H1 (cell line): ENCODE measurements around the gene CASZ1. TPM values are rescaled to one million over a fixed set of nuclear protein-coding genes. Genes with fewer than 3 reads are reported as not detected.

Source experiments
- CTCF ChIA-PET: fragments of 300-600 bp; sonication (Branson Sonifier 250); formaldehyde crosslinking; loops from one replicate; lab custom pipeline; 2021; ENCODE audit not compliant: partially characterized antibody; lab: Charles Lee
- POLR2A ChIA-PET: fragments of 300-600 bp; sonication (Branson Sonifier 250); formaldehyde crosslinking; loops from one replicate; lab custom pipeline; 2021; ENCODE audit warnings: inconsistent platforms; ENCODE audit not compliant: partially characterized antibody; lab: Charles Lee
- DNase-seq, 2 experiments: peaks; one replicate each; pipeline versions ENCODE4 v3.0.0 to v3.0.0-alpha.2; 2010 to 2022; ENCODE audit warnings: low spot score in 2 of 2, low read depth in 1 of 2, mixed read lengths in 1 of 2
- FAIRE-seq: peaks from 2 replicates; lab custom pipeline; 2011; peaks lifted over from hg19 to GRCh38; lab: Jason Lieb, UNC
- H2AFZ ChIP-seq: 2 replicates; pipeline ENCODE4 v1.8.1; 2012; ENCODE audit warnings: low read length, inconsistent platforms
- H2AK5ac ChIP-seq: 2 replicates; pipeline ENCODE4 v1.6.1; 2013; ENCODE audit warnings: low read depth, low read length
- H2BK120ac ChIP-seq: replicated peaks from 2 replicates; pipeline ENCODE3; 2013; ENCODE audit warnings: low read depth, low read length, inconsistent platforms
- H2BK12ac ChIP-seq: 2 replicates; pipeline ENCODE4 v1.6.1; 2013; ENCODE audit warnings: low read depth, low read length
- H2BK15ac ChIP-seq: 2 replicates; pipeline ENCODE4 v1.6.1; 2013; ENCODE audit warnings: low read length
- H2BK20ac ChIP-seq: 2 replicates; pipeline ENCODE4 v1.6.1; 2013; ENCODE audit warnings: low read length
- H2BK5ac ChIP-seq: 2 replicates; pipeline ENCODE4 v1.6.1; 2013; ENCODE audit warnings: low read depth, low read length
- H3K14ac ChIP-seq: 2 replicates; pipeline ENCODE4 v1.6.1; 2013; ENCODE audit warnings: inconsistent platforms; ENCODE audit not compliant: insufficient read length
- H3K18ac ChIP-seq: 2 replicates; pipeline ENCODE4 v1.6.1; 2013; ENCODE audit warnings: low read length; ENCODE audit errors: extremely low read depth
- H3K23ac ChIP-seq: 2 replicates; pipeline ENCODE4 v1.6.1; 2013; ENCODE audit warnings: inconsistent platforms; ENCODE audit not compliant: insufficient read length
- H3K23me2 ChIP-seq: 2 replicates; pipeline ENCODE4 v1.6.1; 2013; ENCODE audit warnings: low read depth, low read length
- H3K27ac ChIP-seq: 2 replicates; pipeline ENCODE4 v1.6.1; 2011; ENCODE audit warnings: low read depth, low read length, inconsistent platforms
- H3K27me3 ChIP-seq, 4 experiments: replicated peaks in 1 of 4; 1 replicate in 1 of 4; 2 replicates in 3 of 4; pipeline versions ENCODE4 v1.6.1 to v1.8.1; 2011 to 2013; ENCODE audit warnings: low read length in 3 of 4, mild to moderate bottlenecking in 3 of 4, inconsistent platforms in 2 of 4, mixed read lengths in 2 of 4, moderate library complexity in 1 of 4; ENCODE audit not compliant: control insufficient read depth in 3 of 4, insufficient read depth in 3 of 4; ENCODE audit errors: extremely low read depth in 1 of 4
- H3K36me3 ChIP-seq, 4 experiments: 2 replicates each; pipeline versions ENCODE4 v1.6.1 to v1.8.1; 2011 to 2013; ENCODE audit warnings: mild to moderate bottlenecking in 4 of 4, low read length in 3 of 4, moderate library complexity in 2 of 4, control low read depth in 1 of 4, inconsistent platforms in 1 of 4; ENCODE audit not compliant: insufficient read depth in 4 of 4, control insufficient read depth in 2 of 4
- H3K4ac ChIP-seq: replicated peaks from 2 replicates; pipeline ENCODE3; 2013; ENCODE audit warnings: low read length, low read depth, mixed read lengths, inconsistent platforms; ENCODE audit not compliant: insufficient read length
- H3K4me1 ChIP-seq, 4 experiments: replicated peaks in 1 of 4; 1 replicate in 1 of 4; 2 replicates in 3 of 4; pipeline versions ENCODE4 v1.6.1 to v1.8.1; 2011 to 2013; ENCODE audit warnings: low read length in 3 of 4, inconsistent platforms in 2 of 4, mixed read lengths in 1 of 4; ENCODE audit not compliant: insufficient read depth in 4 of 4, control insufficient read depth in 3 of 4
- H3K4me2 ChIP-seq, 2 experiments: 2 replicates each; pipeline versions ENCODE4 v1.6.1 to v1.8.1; 2011 to 2013; ENCODE audit warnings: low read depth in 2 of 2, low read length in 2 of 2, control low read depth in 1 of 2, inconsistent platforms in 1 of 2, mild to moderate bottlenecking in 1 of 2; ENCODE audit not compliant: insufficient read depth in 1 of 2
- H3K4me3 ChIP-seq, 4 experiments: fragments of 200-600, 300-600 bp in 1 of 4; sonication (generic), shearing (Covaris generic), sonication (Bioruptor Twin) in 1 of 4; 2 replicates each; pipeline versions ENCODE4 v1.5.1 to v1.8.1; 2011 to 2016; ENCODE audit warnings: low read length in 4 of 4, low read depth in 3 of 4, control low read depth in 2 of 4, inconsistent platforms in 2 of 4, mild to moderate bottlenecking in 2 of 4, mixed read lengths in 1 of 4, moderate library complexity in 1 of 4; ENCODE audit not compliant: insufficient read depth in 2 of 4; ENCODE audit errors: extremely low read depth in 1 of 4
- H3K56ac ChIP-seq: replicated peaks from 2 replicates; pipeline ENCODE3; 2013; ENCODE audit warnings: low read depth, mild to moderate bottlenecking, mixed read lengths, low read length, inconsistent platforms; ENCODE audit not compliant: insufficient read length
- H3K79me1 ChIP-seq: 2 replicates; pipeline ENCODE4 v1.6.1; 2013; ENCODE audit warnings: low read depth, low read length, control low read depth
- H3K79me2 ChIP-seq, 2 experiments: 2 replicates each; pipeline versions ENCODE4 v1.6.1 to v1.8.1; 2012 to 2013; ENCODE audit warnings: low read length in 2 of 2, mild to moderate bottlenecking in 2 of 2, inconsistent platforms in 1 of 2; ENCODE audit not compliant: insufficient read depth in 2 of 2, control insufficient read depth in 1 of 2
- H3K9ac ChIP-seq, 4 experiments: replicated peaks in 1 of 4; 1 replicate in 1 of 4; 2 replicates in 3 of 4; pipeline versions ENCODE4 v1.6.1 to v1.8.1; 2011 to 2013; ENCODE audit warnings: low read depth in 3 of 4, low read length in 3 of 4, control low read depth in 2 of 4, mild to moderate bottlenecking in 2 of 4, moderate library complexity in 2 of 4, inconsistent platforms in 1 of 4; ENCODE audit errors: extremely low read depth in 1 of 4
- H3K9me3 ChIP-seq, 2 experiments: 2 replicates each; pipeline versions ENCODE4 v1.6.1 to v1.8.1; 2012 to 2013; ENCODE audit warnings: mild to moderate bottlenecking in 2 of 2, moderate library complexity in 2 of 2, control low read depth in 1 of 2, inconsistent platforms in 1 of 2, low read depth in 1 of 2, low read length in 1 of 2, mixed read lengths in 1 of 2; ENCODE audit not compliant: insufficient read depth in 2 of 2
- H4K20me1 ChIP-seq, 2 experiments: replicated peaks in 1 of 2; 2 replicates each; pipeline versions ENCODE3 to v1.8.1; 2011 to 2013; ENCODE audit warnings: inconsistent platforms in 2 of 2, low read length in 2 of 2, mild to moderate bottlenecking in 1 of 2; ENCODE audit not compliant: insufficient read depth in 2 of 2, control insufficient read depth in 1 of 2
- H4K5ac ChIP-seq: 2 replicates; pipeline ENCODE4 v1.6.1; 2013; ENCODE audit warnings: low read length, low read depth, mixed read lengths, inconsistent platforms; ENCODE audit not compliant: insufficient read length
- H4K8ac ChIP-seq: 2 replicates; pipeline ENCODE4 v1.8.0; 2013; ENCODE audit warnings: mild to moderate bottlenecking, moderate library complexity, low read length, inconsistent platforms; ENCODE audit not compliant: insufficient read depth; ENCODE audit errors: extremely low read depth
- H4K91ac ChIP-seq: replicated peaks from 2 replicates; pipeline ENCODE3; 2013; ENCODE audit warnings: low read length, mixed read lengths, inconsistent platforms; ENCODE audit not compliant: insufficient read length
- KDM1A ChIP-seq: fragments of 200-600, 300-600 bp; sonication (generic); IDR thresholded peaks from 2 replicates; pipeline ENCODE4 v1.7.1; 2016; ENCODE audit warnings: mild to moderate bottlenecking, low read length, borderline replicate concordance
- RAD21 ChIP-seq, 2 experiments: IDR thresholded peaks in 1 of 2; conservative IDR thresholded peaks in 1 of 2; 2 replicates each; pipeline ENCODE4 v1.6.1; 2011; ENCODE audit warnings: low read depth in 2 of 2, low read length in 2 of 2, improper control_type of control experiment in 1 of 2, inconsistent platforms in 1 of 2, mild to moderate bottlenecking in 1 of 2, moderate library complexity in 1 of 2
- RBBP5 ChIP-seq: IDR thresholded peaks from 2 replicates; pipeline ENCODE4 v1.7.1; 2012; ENCODE audit warnings: low read depth, mild to moderate bottlenecking, inconsistent platforms, low read length, moderate library complexity, borderline replicate concordance
- WGBS, 2 experiments: shearing (Covaris generic) in 1 of 2; methylation state at CpG; one replicate each; pipeline versions ENCODE4 v1.1.6 to v1.1.7; 2013 to 2015; ENCODE audit warnings: low lambda C conversion rate in 2 of 2, mixed read lengths in 2 of 2, inconsistent platforms in 1 of 2, low coverage in 1 of 2, missing lambda C conversion rate in 1 of 2; ENCODE audit not compliant: insufficient replicate concordance in 2 of 2, insufficient coverage in 1 of 2, insufficient read length in 1 of 2; ENCODE audit errors: extremely low coverage in 1 of 2, missing lambda C conversion rate in 1 of 2; 5-methylcytosine and 5-hydroxymethylcytosine counted together
- polyA plus RNA-seq, 7 experiments: library from polyadenylated mRNA; depleted of rRNA in 3 of 7; stranded (reverse) in 5 of 7; unstranded in 2 of 7; fragments of >200 nt in 5 of 7; fragments of 200-250 nt in 2 of 7; gene quantifications; 1 replicate in 5 of 7; 2 replicates in 1 of 7; 4 replicates in 1 of 7; pipeline versions ENCODE4 v1.2.1 to v1.2.3, GENCODE V29; 2011 to 2013; ENCODE audit warnings: missing spikeins in 2 of 7, mixed read lengths in 2 of 7
- total RNA-seq: library from RNA; stranded (reverse); fragmentation: NEBNext Ultra II Directional; extraction: Animal tissue kit (Norgen Biotek cat#: 25700); gene quantifications from 2 replicates; pipeline ENCODE4 v1.2.1, GENCODE V29; 2021

CASZ1 gene
- total and polyA plus RNA-seq, 2 of the 8 experiments (the other 6 are each of a cell fraction or from before 2014, with no cell fraction given), result 4.4 to 7.7 TPM

DNA sequence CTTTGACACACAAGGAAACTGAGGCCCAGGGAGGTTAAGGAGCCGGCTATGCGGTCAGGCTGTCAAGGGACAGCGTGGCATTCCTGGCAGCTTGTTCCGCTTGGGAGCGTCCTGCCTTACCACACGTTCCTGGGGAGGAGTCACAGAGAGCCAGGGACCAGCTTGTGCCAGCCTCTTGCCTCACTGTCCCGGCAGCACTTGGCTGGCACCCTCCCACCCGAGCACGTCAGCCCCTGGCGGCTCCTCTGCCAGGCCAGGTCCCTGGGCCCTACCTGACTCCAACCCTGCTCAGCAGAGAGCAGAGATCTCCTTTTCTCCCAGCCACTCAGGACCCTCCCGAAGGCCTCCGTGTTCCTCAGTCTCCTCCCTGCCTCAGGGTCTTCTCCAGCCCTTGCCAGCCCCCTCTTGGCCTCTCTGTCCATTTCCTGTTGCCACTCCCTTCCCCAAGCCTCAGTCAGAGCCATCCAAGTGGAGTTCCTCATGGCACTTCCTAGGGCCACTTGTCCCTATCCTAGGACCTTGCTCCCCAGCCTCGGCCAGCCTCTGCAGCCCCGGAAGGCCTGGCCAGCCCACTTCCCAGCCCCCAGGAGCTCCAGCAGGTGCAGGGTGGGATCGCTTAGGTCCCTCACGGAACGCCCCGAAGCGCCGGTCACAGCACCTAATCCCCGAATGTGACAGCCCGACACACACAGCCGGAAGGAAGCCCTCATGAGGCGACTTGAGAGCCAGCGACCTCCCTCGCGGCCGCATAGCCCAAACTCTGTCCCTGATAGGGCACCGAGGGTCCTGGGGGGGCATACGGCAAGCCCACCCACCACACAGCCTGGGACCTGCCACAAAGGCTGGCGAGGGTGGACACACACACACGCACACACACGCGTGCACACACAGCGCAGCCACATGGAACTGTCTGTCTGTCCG is 130.3 kb downstream of the CASZ1 start:
- H4K5ac ChIP-seq, result no peak overlapping the region
- H3K9me3 ChIP-seq, result no peaks in the 10 kb centered on the region
- H3K4me2 ChIP-seq, result no peak overlapping the region
- H3K18ac ChIP-seq, result no peak overlapping the region; the same call in 1 of the 2 replicates
- peak overlapping the region; percentile 48; the same call in 1 of the 2 replicates for H2AK5ac ChIP-seq
- no peak overlapping the region for H3K56ac ChIP-seq
- no peaks in the 10 kb centered on the region for H3K79me2 ChIP-seq
- H2AFZ ChIP-seq, result no peak overlapping the region
- peaks cover 1 to 12% of the 10 kb centered on the region in 2 experiments for H4K20me1 ChIP-seq
- H3K23me2 ChIP-seq, result peaks cover 12% of the 10 kb centered on the region
- H2BK12ac ChIP-seq, result 0 out of 2 replicates have a peak overlapping the region, but pooled peaks have one; percentile 60
- H3K27ac ChIP-seq, result no peak overlapping the region
- CTCF ChIA-PET, result interaction anchor here (0.6 to 1.3 kb wide), 2 partner anchors 96 to 98 kb away, joined by 3 read pairs; no protein-coding TSS in a partner anchor
- peaks cover 0 to 24% (median 15%) of the 10 kb centered on the region in 4 experiments; a peak in 5 of 7 replicates for H3K4me1 ChIP-seq
- no peak overlapping the region; a peak in 2 of 7 replicates for H3K9ac ChIP-seq
- H2BK15ac ChIP-seq, result no peak overlapping the region
- TF ChIP-seq RAD21 (IDR thresholded peaks at IDR 0.05 in 1 of 2, conservative IDR thresholded peaks at IDR 0.05 in 1 of 2; ENCODE audit: low read depth in 2 of 2, low read length in 2 of 2) (no peak), RBBP5 (no peak), KDM1A (no peak)
- H4K91ac ChIP-seq, result no peak overlapping the region
- 0 out of 2 replicates have a peak overlapping the region, but pooled peaks have one; percentile 3 for H4K8ac ChIP-seq
- no peak for FAIRE-seq
- H3K36me3 ChIP-seq, result no peaks in the 10 kb centered on the region; a peak in 1 of 8 replicates
- H3K23ac ChIP-seq, result no peak overlapping the region
- POLR2A ChIA-PET, result interaction anchor here (0.9 to 1.0 kb wide), 2 partner anchors 14 to 15 kb away, joined by 3 read pairs; no protein-coding TSS in a partner anchor
- no peak overlapping the region for H3K14ac ChIP-seq
- peaks cover 0 to 2% (median 0%) of the 10 kb centered on the region in 4 experiments; a peak in 1 of 7 replicates for H3K27me3 ChIP-seq
- H3K79me1 ChIP-seq, result no peaks in the 10 kb centered on the region; the same call in none of the 2 replicates
- H2BK20ac ChIP-seq, result no peak overlapping the region
- 91% methylated on average over 36 of the region's 36 CpGs; no CpG with 5 or more reads in 1 of the 2 experiments for WGBS, 2 experiments
- no peak overlapping the region for H3K4me3 ChIP-seq
- no peak overlapping the region for H3K4ac ChIP-seq
- peak overlapping the region; percentile 81 for H2BK5ac ChIP-seq
- no peak for DNase-seq
- H2BK120ac ChIP-seq, result no peak overlapping the region
